ENCODE measurements around the gene LMAN2L.

Gene LMAN2L

GRCh38 chr2:96679848-96680247 lies 60.0 kb downstream of the LMAN2L start:
- no peak for TF ChIP-seq FOXP2 (optimal IDR thresholded peaks at IDR 0.05; ENCODE audit: borderline replicate concordance, extremely low read depth, extremely low read length, insufficient read depth)
- TF ChIP-seq, protein P1, sequence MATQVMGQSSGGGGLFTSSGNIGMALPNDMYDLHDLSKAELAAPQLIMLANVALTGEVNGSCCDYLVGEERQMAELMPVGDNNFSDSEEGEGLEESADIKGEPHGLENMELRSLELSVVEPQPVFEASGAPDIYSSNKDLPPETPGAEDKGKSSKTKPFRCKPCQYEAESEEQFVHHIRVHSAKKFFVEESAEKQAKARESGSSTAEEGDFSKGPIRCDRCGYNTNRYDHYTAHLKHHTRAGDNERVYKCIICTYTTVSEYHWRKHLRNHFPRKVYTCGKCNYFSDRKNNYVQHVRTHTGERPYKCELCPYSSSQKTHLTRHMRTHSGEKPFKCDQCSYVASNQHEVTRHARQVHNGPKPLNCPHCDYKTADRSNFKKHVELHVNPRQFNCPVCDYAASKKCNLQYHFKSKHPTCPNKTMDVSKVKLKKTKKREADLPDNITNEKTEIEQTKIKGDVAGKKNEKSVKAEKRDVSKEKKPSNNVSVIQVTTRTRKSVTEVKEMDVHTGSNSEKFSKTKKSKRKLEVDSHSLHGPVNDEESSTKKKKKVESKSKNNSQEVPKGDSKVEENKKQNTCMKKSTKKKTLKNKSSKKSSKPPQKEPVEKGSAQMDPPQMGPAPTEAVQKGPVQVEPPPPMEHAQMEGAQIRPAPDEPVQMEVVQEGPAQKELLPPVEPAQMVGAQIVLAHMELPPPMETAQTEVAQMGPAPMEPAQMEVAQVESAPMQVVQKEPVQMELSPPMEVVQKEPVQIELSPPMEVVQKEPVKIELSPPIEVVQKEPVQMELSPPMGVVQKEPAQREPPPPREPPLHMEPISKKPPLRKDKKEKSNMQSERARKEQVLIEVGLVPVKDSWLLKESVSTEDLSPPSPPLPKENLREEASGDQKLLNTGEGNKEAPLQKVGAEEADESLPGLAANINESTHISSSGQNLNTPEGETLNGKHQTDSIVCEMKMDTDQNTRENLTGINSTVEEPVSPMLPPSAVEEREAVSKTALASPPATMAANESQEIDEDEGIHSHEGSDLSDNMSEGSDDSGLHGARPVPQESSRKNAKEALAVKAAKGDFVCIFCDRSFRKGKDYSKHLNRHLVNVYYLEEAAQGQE (IDR thresholded peaks at IDR 0.05; ENCODE audit: insufficient read depth in 1 of 2, low read depth in 2 of 2, low read length in 2 of 2) = no peak
- TF ChIP-seq SIN3A (IDR thresholded peaks at IDR 0.05; ENCODE audit: borderline replicate concordance, insufficient read depth, low read length) = no peak
- TF ChIP-seq POLR2AphosphoS5 (IDR thresholded peaks at IDR 0.05; ENCODE audit: low read depth, low read length) = no peak
- no peak for TF ChIP-seq TAF1 (IDR thresholded peaks at IDR 0.05; ENCODE audit: borderline replicate concordance, insufficient read depth, low read length)

GRCh38 chr2:96669539-96670215 lies 70.2 kb downstream of the LMAN2L start:
- TF ChIP-seq POLR2AphosphoS5 (IDR thresholded peaks at IDR 0.05; ENCODE audit: low read depth, low read length) (no peak), TAF1 (IDR thresholded peaks at IDR 0.05; ENCODE audit: borderline replicate concordance, insufficient read depth, low read length) (no peak), SIN3A (IDR thresholded peaks at IDR 0.05; ENCODE audit: borderline replicate concordance, insufficient read depth, low read length) (no peak), FOXP2 (optimal IDR thresholded peaks at IDR 0.05; ENCODE audit: borderline replicate concordance, extremely low read depth, extremely low read length, insufficient read depth) (no peak)
- TF ChIP-seq, protein P1 (IDR thresholded peaks at IDR 0.05; ENCODE audit: insufficient read depth in 1 of 2, low read depth in 2 of 2, low read length in 2 of 2) = no peak

- TF ChIP-seq TAF1 (IDR thresholded peaks at IDR 0.05; ENCODE audit: borderline replicate concordance, insufficient read depth, low read length) = no peak
- no peak for TF ChIP-seq FOXP2 (optimal IDR thresholded peaks at IDR 0.05; ENCODE audit: borderline replicate concordance, extremely low read depth, extremely low read length, insufficient read depth)
- no peak for TF ChIP-seq SIN3A (IDR thresholded peaks at IDR 0.05; ENCODE audit: borderline replicate concordance, insufficient read depth, low read length)
- TF ChIP-seq, protein P1 (IDR thresholded peaks at IDR 0.05; ENCODE audit: insufficient read depth in 1 of 2, low read depth in 2 of 2, low read length in 2 of 2) = no peak
- no peak for TF ChIP-seq POLR2AphosphoS5 (IDR thresholded peaks at IDR 0.05; ENCODE audit: low read depth, low read length)
Measured at GRCh38 chr2:96668771-96669170, 71.1 kb downstream of the LMAN2L start.

GRCh38 chr2:96665083-96665569 lies 74.7 kb downstream of the LMAN2L start:
- no peak for TF ChIP-seq TAF1 (IDR thresholded peaks at IDR 0.05; ENCODE audit: borderline replicate concordance, insufficient read depth, low read length)
- no peak for TF ChIP-seq POLR2AphosphoS5 (IDR thresholded peaks at IDR 0.05; ENCODE audit: low read depth, low read length)
- no peak for TF ChIP-seq FOXP2 (optimal IDR thresholded peaks at IDR 0.05; ENCODE audit: borderline replicate concordance, extremely low read depth, extremely low read length, insufficient read depth)
- TF ChIP-seq SIN3A (IDR thresholded peaks at IDR 0.05; ENCODE audit: borderline replicate concordance, insufficient read depth, low read length) = no peak
- TF ChIP-seq, protein P1 (IDR thresholded peaks at IDR 0.05; ENCODE audit: insufficient read depth in 1 of 2, low read depth in 2 of 2, low read length in 2 of 2) = no peak
